GM18909 (cell line): ENCODE results near the gene SPTBN1.

ENCODE experiments used
- ATAC-seq: cut with Tn5 transposase; IDR thresholded peaks from one replicate; pipeline ENCODE4 v1.9.1; 2021; ENCODE audit warnings: mild to moderate bottlenecking; ENCODE audit not compliant: unreplicated experiment, poor library complexity

Gene SPTBN1

DNA sequence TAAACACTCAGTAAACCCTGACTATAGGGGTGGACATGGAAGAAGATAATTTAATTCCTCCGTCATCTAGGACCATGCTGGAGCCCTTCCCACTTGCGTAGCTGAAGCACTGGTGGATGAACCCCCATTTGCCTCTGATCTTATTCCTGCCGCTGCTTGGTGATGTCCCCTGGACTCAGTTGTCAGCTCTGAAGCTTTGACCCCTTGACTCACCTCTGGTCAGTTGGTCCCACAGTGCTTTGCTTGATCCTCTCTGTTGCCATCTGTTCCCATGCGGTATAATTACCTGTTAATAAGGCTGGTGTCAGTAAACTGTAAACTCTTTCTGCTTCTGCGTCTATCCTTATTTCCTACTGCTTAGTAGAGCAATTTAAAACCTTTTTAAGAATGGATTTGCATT lies 126.9 kb downstream of the SPTBN1 start:
- ATAC-seq, result no peak

DNA sequence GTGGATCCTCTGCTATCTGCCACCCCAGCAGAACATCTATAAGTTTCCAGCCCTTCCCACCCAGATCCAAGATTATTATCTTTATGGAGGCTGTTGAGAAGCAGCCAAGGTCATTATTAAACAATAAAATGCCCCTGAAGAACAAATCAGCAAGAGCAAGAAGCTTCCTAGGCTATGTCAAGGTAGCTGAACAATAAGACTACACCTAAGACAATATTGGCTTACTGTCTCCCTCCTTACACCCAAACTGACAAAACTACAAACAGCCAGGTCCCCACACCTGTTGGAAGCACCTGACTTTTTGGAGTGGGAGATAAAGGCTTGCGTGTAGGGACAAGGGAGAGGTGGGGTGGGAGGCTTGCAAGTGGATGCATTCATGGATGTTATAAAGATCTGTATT lies 128.5 kb downstream of the SPTBN1 start:
- no peak for ATAC-seq

DNA sequence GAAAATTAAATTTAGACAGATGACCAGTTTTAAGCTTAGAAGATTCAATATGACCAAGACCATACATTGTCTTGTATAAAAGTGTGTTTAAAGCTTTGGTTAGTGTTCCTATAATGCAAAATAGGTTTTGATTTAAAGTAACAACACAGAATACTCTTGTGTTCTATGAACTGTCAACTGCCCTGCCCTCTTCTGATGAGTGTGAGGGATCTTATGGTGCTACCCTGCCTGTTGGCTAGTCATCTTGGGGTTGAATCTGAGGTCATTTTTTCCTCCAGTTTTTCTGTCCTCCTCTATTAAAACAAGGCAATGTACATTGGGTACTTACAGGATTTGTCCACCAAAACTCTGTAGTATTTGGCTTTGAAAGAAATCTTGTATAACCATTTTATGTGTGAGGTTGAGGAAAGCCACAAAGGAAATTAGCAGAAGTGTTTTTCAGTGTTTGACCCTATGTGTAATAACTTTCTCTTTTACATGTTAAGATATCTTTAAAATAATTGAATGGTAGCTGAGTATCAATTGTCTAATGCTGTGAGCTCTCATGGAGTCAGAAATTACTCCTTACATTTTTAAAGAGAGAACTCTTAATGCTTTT lies 129.1 kb downstream of the SPTBN1 start:
- ATAC-seq, result no peak

DNA sequence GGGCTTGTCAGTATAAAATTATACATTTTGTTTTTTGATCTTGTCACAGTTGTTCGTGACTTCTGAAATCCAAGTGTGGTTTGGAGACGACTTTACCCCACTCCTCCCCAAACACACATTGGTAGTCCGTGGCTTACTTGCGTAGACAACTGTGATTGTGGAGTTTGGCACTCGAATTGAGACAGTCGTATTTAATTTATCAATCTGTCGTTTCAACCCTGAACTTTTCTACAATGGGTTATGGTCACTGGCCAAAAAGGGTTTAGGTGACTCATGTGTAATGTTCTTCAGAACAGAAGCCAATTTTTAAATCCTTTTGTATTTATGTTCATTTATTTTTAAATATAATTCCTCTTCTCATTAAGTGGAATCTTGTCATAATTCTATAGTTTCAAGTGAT lies 129.9 kb downstream of the SPTBN1 start:
- no peak for ATAC-seq

DNA sequence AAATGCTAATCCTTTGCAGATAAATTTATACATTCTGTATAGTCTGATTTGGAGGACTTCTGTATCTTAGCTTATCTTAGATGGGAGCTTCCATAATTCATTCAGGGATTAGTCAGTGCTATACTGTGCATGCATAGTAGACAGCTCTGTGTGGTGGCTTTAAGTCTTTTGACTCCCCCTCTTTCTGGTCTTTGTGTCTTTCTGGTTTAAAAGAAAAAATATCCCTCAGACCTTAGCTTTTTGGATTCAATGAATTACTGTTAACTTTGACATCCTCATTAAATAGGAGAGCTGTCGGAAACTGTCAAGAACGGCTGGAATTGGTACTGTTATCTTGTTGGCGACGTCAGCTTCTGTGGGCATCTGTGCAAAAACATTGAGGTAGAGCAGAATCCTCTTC lies 130.4 kb downstream of the SPTBN1 start:
- no peak for ATAC-seq

DNA sequence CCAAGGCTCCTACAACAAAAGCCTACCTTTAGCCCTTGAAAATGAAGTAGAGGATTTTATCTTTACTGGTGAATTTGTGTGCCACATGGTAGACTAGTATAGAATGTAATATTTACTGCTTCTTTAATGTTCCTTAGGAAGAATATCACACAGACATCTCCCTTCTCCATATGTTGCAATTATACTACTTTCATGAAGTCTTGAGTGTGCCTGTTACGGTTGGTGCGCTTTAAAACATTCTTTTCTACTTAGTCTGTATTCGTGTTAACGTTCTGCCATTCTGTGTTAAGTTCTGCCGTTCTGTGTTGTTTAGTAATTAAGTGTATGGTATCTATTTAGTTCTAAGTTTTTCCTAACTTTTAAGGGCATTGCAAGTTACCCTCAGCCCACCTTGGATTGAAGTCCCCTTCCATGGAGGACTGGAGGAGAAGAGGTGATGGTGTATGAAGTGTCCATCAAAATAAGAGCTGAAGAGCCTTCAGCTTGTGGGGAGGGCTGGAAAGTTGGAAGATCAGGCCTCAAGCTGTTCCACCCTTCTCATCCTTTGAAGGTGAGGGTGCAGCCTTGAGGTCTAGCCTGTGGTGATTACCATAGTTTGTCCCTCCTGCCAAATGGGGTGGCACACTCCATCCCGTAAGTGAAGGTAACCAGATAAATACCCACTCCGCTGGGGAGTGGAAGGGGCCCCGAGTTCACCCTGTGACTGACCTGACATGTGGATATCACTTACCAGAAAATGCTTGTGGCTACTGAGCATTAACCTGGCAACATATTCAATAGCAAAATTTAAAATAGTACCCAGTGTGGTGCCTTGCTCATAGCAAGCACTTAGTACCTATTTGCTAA lies 131.3 kb downstream of the SPTBN1 start:
- no peak for ATAC-seq

DNA sequence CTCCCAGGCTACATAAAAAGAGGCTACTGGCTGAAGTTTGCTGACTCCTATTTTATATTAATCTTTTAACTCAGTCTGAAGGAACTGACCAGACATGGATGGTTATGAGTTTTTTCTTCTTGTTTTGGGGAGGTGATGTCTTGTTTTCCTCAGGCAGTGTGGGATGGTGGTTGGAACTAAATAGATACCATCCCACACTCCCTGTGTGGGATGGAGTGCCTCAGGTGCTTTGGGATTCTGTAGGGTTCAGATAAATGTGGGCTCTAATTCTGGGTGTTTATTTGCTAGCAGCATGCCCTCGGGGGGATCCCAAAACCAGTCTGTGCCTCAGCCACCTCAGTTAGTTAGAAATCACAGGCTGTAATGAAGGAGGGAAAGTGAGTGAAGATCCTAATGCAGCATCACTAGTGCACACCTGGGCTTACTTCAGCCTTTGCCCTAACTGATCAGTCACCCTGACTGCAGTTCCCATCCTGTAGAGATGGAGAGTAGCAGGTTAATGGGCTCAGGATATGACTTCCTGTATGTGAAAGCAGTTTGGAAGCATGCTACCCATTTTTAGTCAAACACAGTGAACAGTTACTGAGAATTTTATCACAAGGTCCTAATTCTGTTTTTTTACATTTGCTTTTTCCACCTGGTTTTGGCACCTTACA lies 132.2 kb downstream of the SPTBN1 start:
- peak; percentile 38 for ATAC-seq

DNA sequence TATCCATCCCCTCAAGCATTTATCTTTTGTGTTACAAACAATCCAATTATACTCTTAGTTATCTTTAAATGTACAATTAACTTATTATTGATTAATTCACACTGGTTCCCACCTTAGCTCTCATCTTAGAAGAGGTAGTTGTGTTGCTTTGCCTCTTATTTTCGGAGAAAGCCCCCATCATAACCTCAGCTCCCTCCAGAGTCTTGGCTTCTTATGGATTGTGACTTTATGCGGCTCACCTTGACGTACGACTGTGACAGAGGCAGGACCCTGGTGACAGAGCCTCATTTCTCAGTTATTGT lies 132.9 kb downstream of the SPTBN1 start:
- ATAC-seq, result no peak

DNA sequence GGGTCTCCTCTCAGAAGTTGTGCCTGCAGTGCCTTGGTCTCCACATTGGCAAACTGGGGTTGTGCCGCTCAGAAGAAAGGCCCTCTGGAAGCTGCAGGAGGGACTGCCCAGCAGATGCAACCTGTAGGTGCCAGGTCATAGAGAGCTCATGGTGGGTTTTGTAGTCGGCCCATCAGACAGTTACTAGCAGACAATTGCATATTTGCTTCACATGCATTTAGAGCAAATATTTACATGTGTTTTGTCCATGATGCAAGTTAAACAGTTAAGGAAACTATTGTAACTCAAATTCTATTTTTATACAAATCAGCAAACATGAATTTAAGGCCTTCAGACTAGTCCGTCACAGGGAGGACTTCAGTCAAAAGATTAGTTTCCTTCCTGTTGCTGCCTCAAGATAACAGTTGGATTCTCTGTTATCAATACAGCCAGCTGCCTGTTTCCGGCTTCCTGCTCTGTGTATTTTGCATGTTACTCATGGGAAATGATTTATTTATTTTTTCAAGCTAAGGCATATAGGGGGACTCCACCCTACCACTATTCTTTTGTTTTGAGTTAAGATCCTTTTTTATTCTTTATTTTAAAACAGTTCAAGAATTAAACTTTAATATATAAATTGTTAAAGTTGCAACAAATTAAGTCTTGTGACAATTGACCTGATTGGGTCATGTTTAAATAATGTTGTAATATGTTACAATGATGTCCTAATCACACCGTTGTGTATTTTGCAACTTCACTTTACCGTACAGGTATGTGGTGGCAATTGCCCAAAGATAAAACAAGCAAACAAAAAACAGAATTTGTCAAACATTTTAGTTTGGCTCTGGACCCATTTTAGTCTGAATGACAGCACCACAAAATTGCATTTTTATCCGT lies 133.5 kb downstream of the SPTBN1 start:
- ATAC-seq, result peak; percentile 53

DNA sequence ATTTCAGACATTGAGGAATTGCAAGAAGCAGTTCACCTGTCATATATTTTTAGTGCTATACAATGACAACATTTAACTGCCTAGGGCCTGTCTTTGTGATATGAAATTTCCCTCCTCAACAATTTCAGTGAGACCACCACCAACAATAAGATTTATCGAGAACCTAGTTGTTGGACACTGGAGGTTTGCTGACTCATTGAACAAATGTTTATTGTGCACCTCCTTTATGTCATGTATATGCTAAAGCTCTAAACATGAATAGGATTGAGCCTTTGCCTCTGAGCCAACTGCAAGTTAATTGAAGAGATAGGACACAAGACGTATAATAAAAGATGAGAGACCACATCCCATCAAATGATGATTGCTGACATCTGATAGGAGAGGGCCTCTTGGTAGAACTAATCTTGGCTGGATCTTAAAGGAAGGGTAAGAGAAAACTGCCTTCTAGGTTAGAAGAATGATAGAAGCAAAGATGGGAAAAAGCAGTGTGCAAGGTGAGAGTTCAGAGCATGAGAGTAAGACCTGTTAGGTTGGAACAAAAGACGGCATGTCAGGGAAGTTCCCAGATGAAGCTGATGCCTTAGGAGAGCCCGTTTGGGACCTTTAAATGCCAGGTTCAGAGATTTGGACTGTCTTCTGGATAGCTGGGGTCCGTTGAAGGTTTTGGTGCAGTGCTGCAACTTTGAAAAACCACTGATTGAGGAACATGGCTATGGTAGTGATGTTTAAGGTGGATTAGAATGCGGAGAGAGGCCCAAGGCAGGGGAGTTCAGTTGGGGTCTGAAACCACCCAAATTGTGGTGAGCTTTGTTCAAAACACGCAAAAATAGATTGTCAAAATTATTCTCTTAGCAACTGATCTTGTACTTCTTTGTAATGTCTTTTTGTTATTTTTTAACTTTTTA lies 134.3 kb downstream of the SPTBN1 start:
- ATAC-seq, result no peak

DNA sequence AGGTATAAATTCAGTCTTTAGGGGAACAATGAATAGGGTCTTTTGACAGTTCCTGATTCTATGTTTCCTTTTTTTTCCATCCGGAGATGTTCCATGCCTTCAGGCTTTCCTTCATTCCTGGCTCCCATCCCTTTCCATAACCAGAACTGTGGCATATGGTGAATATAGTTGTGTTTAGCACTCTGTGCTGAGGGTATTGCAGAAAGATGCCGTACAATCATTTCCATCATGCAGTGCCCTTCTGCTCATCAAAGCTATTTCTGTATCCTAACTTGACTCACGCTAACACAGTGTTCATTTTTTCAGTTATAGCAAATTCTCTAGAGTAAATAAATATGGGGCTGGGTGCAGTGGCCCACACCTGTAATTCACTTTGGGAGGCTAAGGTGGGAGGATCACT lies 135.4 kb downstream of the SPTBN1 start:
- no peak for ATAC-seq

DNA sequence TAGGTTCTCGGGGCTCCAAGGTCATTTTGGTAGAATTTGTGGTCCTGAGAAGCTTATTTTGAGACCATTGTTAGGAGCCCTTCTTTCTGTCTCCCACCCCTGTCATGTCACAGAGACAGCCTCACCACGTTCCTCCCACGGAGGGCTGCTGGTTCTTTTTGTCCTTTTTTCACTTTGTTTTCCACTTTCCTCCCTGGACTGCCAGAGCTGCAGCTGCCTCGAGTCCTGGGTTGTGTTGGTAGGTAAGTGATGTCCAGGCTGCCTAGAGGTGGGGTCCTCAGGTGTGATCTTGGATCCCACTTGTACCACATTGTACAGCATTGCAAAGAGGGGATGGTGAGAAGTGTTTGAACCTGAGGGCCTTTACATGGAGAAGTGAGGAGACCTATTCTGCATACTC lies 137.1 kb downstream of the SPTBN1 start:
- no peak for ATAC-seq

DNA sequence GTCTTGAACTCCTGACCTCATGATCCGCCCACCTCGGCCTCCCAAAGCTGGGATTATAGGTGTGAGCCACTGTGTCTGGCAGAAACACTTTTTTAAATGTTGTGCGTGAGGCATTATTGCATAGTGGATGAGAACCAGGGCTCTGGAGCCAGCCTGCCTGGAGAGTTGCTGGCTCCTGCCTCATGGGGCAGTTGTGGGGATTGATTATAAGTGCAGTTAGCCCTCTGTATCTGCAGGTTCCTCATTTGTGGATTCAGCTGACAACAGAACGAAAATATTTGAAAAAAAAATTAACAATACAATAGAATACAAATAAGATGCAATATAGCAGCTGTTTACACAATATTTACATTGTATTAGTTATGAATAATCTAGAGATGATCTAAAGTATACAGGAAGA lies 137.9 kb downstream of the SPTBN1 start:
- no peak for ATAC-seq

DNA sequence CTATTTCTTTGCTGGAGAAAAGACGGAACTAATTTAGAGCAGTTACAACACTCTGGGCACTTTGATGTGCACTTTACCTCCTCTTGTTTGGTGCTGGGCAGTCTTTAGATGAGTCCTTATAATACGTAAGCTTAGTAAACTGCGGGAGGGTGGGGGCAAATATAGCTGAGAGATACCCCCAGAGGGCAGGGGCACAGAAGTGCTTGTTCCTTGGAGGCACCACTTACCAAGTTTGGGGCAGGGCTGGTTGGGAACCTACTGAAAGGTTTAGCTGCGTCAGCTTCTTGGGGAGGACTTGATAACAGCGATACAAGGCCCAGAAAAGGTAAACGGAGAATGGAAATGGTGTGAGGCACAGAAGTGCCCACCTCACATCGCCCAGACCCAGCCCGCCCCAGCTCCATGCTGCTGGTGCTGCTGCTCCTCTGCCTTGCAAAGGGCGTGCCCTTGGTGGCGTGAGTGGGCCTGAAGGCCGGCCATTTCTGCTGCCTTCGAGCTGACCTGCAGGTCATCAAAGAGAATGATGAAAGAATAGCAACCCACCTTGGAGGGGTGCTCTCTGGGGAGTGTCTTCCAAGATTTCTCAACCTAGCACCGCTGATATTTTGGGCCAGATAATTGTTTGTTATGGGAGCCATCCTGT lies 139.2 kb downstream of the SPTBN1 start:
- no peak for ATAC-seq

DNA sequence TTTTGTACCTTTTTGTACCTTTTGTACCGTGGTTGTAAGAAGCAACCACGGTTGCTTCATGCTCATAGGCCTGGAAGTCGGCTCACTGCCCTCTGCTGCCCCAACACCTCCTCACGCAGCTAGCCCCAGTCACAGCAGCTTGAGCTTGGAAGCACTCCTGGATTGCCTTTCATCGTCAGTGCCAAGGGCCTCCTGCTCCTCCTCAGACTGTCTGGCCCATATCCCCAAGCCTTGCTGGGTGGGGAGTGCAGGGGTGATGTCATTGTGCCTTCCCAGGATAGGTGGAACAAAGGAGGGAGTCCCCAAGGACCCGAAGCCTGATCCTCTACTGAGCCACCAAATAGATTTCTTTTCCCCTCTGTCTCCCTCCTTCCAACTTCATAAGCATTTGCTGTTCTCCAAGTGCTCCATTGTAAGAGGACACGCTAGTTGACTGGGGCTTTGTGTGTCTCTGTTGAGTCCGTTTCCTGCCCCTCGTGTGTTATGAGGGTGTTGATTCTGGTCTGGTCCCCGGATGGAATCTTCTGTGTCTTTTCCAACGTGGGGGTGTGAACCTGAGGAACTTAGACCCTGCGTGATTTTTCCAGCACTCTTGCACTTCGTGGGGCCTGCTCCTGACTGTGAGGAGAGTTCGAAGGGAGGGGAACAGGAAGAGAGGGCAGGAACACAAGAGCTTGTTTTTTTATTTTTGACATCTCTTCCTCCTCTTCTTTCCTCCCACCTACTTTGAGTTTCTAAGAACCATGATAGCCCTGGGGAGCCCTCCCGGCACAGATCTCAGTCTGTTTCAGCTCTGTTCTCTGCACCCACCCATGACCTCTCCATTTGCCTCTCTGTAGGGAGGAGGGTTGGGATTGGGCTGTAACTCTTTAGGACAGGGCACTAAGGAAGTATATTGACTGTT lies 140.1 kb downstream of the SPTBN1 start:
- no peak for ATAC-seq

DNA sequence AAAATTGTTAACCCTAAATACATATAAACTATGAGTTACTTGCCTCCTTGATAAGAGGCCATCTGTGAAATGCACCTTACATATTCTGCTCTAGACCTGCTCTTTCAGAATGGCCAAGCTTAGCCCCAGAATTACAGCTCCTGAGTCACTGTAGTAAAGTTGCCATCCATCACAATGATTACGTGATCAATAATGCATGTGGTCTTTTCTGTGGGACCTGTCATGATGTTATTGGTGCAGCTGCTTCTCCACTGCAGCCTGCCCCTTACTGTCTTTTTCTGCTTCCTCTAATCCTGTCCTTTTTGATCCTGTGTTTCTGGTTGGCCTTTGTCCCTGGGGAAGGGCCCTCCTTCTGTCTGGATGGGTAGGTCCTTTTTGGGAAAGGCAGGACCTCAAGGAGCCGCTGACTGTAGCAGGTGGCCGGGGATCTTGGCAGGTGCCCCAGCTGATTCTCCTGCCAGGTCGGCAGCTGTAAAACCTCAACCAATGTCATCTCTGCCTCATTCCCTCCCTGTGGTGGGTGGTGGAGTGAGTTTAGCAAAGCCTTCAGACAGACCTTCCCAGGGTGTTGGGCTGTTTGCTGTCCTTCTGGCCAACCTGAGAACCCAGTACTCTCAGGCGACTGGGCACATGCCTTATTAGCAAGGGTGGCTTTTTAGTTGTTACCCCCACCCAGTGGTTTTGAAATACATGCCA lies 141.2 kb downstream of the SPTBN1 start:
- ATAC-seq, result no peak

DNA sequence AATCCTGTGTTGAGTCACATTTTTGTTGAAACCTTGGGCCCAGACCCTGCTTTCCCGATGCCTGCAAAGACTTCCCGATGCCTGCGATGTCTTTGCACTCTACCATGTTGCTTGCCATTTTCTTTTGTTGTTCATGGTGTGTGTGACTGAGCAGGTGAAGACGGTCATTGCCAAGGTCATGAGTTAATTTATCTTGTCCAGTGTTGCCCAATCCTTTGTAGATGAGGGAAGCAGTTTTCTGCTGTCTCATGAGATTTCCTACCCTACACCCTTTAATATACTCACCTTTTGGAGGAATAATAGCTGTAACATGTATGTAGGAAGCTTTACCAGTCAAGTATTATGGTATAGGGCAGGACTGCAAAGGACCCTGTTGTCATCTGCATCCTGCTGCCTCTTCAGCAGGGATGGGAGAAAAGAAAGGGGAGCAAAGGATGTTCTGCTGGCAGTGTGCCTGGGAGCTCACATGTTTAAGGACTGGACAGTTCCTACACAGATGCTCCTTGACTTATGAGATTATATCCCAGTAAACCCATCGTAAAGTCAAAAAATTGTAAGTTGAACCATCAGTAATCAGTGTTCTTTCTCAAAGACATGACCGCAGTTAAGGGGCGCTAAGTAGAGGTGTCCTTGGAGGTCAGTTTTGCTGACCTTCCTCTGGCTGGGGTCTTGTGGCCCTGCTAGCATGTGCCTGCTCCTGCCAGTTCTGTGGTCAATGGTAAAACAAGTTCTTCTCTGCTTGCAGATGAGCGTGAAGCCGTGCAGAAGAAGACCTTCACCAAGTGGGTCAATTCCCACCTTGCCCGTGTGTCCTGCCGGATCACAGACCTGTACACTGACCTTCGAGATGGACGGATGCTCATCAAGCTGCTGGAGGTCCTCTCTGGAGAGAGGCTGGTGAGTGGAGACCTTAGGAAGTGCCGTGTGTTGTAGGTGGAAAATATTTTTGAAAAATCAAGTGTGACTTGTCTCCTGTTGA lies 142.5 kb downstream of the SPTBN1 start:
- ATAC-seq, result no peak
